Adipocyte (in vitro differentiated cells): Measurements from ENCODE around the gene FOXN1.
A peak's percentile ranks its signal among the peaks of the same experiment; 100 is the strongest.

Experiments
- DNase-seq: peaks from one replicate; pipeline ENCODE4 v3.0.0-alpha.2; 2015; ENCODE audit warnings: low read depth
- H3K27me3 ChIP-seq: replicated peaks from 2 replicates; pipeline ENCODE4 v1.7.0; 2013; ENCODE audit warnings: mild to moderate bottlenecking, low read length, moderate library complexity; ENCODE audit not compliant: control insufficient read depth, insufficient read depth
- H3K36me3 ChIP-seq: 2 replicates; pipeline ENCODE4 v1.7.0; 2013; ENCODE audit warnings: low read length, mild to moderate bottlenecking, moderate library complexity; ENCODE audit not compliant: control insufficient read depth, insufficient read depth, severe bottlenecking
- H3K4me1 ChIP-seq: 2 replicates; pipeline ENCODE4 v1.7.0; 2013; ENCODE audit warnings: mild to moderate bottlenecking, low read length, moderate library complexity; ENCODE audit not compliant: control insufficient read depth, insufficient read depth
- H3K4me3 ChIP-seq: 2 replicates; pipeline ENCODE4 v1.7.0; 2013; ENCODE audit warnings: mild to moderate bottlenecking, low read length, moderate library complexity
- H3K9ac ChIP-seq: 2 replicates; pipeline ENCODE4 v1.7.0; 2013; ENCODE audit warnings: mild to moderate bottlenecking, low read length, moderate library complexity
- H3K9me3 ChIP-seq: 2 replicates; pipeline ENCODE4 v1.7.0; 2013; ENCODE audit warnings: mild to moderate bottlenecking, low read length, moderate library complexity; ENCODE audit not compliant: control insufficient read depth

The FOXN1 gene

GRCh38 chr17:28470914-28471366 lies 35.2 kb upstream of the FOXN1 start:
- no peak for DNase-seq

GRCh38 chr17:28471531-28472342 lies 34.4 kb upstream of the FOXN1 start:
- H3K9ac ChIP-seq = no peak overlapping the region
- H3K9me3 ChIP-seq = no peaks in the 10 kb centered on the region
- H3K36me3 ChIP-seq = no peaks in the 10 kb centered on the region
- no peak overlapping the region for H3K4me3 ChIP-seq
- H3K27me3 ChIP-seq = peaks cover 54% of the 10 kb centered on the region
- no peak for DNase-seq
- peaks cover 6% of the 10 kb centered on the region for H3K4me1 ChIP-seq

More at GRCh38 chr17:28470914-28471366, 35.2 kb upstream of the FOXN1 start:
- no peak overlapping the region for H3K4me3 ChIP-seq
- H3K27me3 ChIP-seq = peaks cover 48% of the 10 kb centered on the region
- H3K4me1 ChIP-seq = peaks cover 13% of the 10 kb centered on the region
- H3K9ac ChIP-seq = no peak overlapping the region
- no peaks in the 10 kb centered on the region for H3K36me3 ChIP-seq
- no peaks in the 10 kb centered on the region for H3K9me3 ChIP-seq

- Histone ChIP-seq H3K9me3 (no peaks in the 10 kb centered on the region), H3K4me3 (no peak overlapping the region), H3K27me3 (peaks cover 54% of the 10 kb centered on the region), H3K4me1 (no peaks in the 10 kb centered on the region), H3K9ac (no peak overlapping the region), H3K36me3 (no peaks in the 10 kb centered on the region)
- DNase-seq = no peak
Observed at GRCh38 chr17:28472871-28473497, 33.2 kb upstream of the FOXN1 start.

GRCh38 chr17:28473542-28473941 lies 32.6 kb upstream of the FOXN1 start, which contains the start of gene SLC13A2:
TSS of gene SLC13A2 (plus strand) at chr17:28473644. CDS start at chr17:28473713, 69 bp downstream.
- Histone ChIP-seq H3K9me3 (no peaks in the 10 kb centered on the region), H3K27me3 (peaks cover 54% of the 10 kb centered on the region), H3K9ac (no peak within 1 kb of the TSS), H3K4me1 (no peaks in the 10 kb centered on the region), H3K36me3 (no peaks in the 10 kb centered on the region), H3K4me3 (no peak within 1 kb of the TSS)
- no peak for DNase-seq

GRCh38 chr17:28474111-28474531 lies 32.0 kb upstream of the FOXN1 start:
- Histone ChIP-seq H3K9ac (no peak overlapping the region), H3K9me3 (no peaks in the 10 kb centered on the region), H3K27me3 (peaks cover 49% of the 10 kb centered on the region), H3K4me3 (no peak overlapping the region), H3K36me3 (no peaks in the 10 kb centered on the region), H3K4me1 (peaks cover 6% of the 10 kb centered on the region)
- DNase-seq = no peak

GRCh38 chr17:28475151-28475900 lies 30.8 kb upstream of the FOXN1 start:
- Histone ChIP-seq H3K9ac (no peak overlapping the region), H3K9me3 (no peaks in the 10 kb centered on the region), H3K4me3 (no peak overlapping the region), H3K4me1 (peaks cover 12% of the 10 kb centered on the region), H3K36me3 (no peaks in the 10 kb centered on the region), H3K27me3 (peaks cover 42% of the 10 kb centered on the region)
- DNase-seq = no peak

- H3K27me3 ChIP-seq = peaks cover 40% of the 10 kb centered on the region
- peaks cover 12% of the 10 kb centered on the region for H3K4me1 ChIP-seq
- no peaks in the 10 kb centered on the region for H3K9me3 ChIP-seq
- no peak overlapping the region for H3K9ac ChIP-seq
- no peaks in the 10 kb centered on the region for H3K36me3 ChIP-seq
- H3K4me3 ChIP-seq = no peak overlapping the region
- DNase-seq = no peak
Observed at GRCh38 chr17:28476076-28476865, 29.9 kb upstream of the FOXN1 start.

GRCh38 chr17:28477928-28478327 lies 28.2 kb upstream of the FOXN1 start:
- H3K36me3 ChIP-seq = no peaks in the 10 kb centered on the region
- H3K9me3 ChIP-seq = no peaks in the 10 kb centered on the region
- H3K4me3 ChIP-seq = no peak overlapping the region
- DNase-seq = no peak
- peaks cover 32% of the 10 kb centered on the region for H3K27me3 ChIP-seq
- no peak overlapping the region for H3K9ac ChIP-seq
- H3K4me1 ChIP-seq = peaks cover 12% of the 10 kb centered on the region

- Histone ChIP-seq H3K36me3 (no peaks in the 10 kb centered on the region), H3K4me3 (no peak overlapping the region), H3K9me3 (no peaks in the 10 kb centered on the region), H3K4me1 (peaks cover 12% of the 10 kb centered on the region), H3K9ac (peak overlapping the region; percentile 34), H3K27me3 (peaks cover 27% of the 10 kb centered on the region)
- DNase-seq = peak; percentile 6
Observed at GRCh38 chr17:28478712-28479615, 27.2 kb upstream of the FOXN1 start.

GRCh38 chr17:28480278-28480677 lies 25.9 kb upstream of the FOXN1 start:
- DNase-seq = no peak
- peaks cover 20% of the 10 kb centered on the region for H3K27me3 ChIP-seq

More at GRCh38 chr17:28480278-28480677, 25.9 kb upstream of the FOXN1 start:
- Histone ChIP-seq H3K4me1 (peaks cover 14% of the 10 kb centered on the region), H3K36me3 (no peaks in the 10 kb centered on the region), H3K9ac (no peak overlapping the region), H3K9me3 (no peaks in the 10 kb centered on the region), H3K4me3 (no peak overlapping the region)
